Prostate gland (tissue), 2 donors: Measurements from ENCODE around the gene DDI1. TPM values are rescaled to one million over a fixed set of nuclear protein-coding genes. Genes with fewer than 3 reads are reported as not detected.

Source experiments
- DNase-seq: peaks from one replicate; pipeline ENCODE4 v3.0.0-alpha.2; 2019; ENCODE audit warnings: low spot score
- H3K27ac ChIP-seq, 2 donors: fragments of 200-600 bp; sonication (generic); 2 replicates each; pipeline ENCODE4 v1.5.1; 2017 to 2019
- H3K27me3 ChIP-seq: fragments of 200-600 bp; sonication (generic); replicated peaks from 2 replicates; pipeline ENCODE4 v1.5.1; 2019; ENCODE audit not compliant: insufficient read depth
- H3K36me3 ChIP-seq, 2 donors: fragments of 200-600 bp; sonication (generic); 1 replicate in 1 of 2; 2 replicates in 1 of 2; pipeline versions ENCODE4 v1.5.1 to v1.8.1; 2017 to 2019
- H3K4me1 ChIP-seq: fragments of 200-600 bp; sonication (generic); replicated peaks from 2 replicates; pipeline ENCODE4 v1.5.1; 2019
- H3K4me3 ChIP-seq, 2 donors: fragments of 200-600 bp; sonication (generic); 2 replicates each; pipeline ENCODE4 v1.5.1; 2017 to 2019
- H3K9me3 ChIP-seq: fragments of 200-600 bp; sonication (generic); 2 replicates; pipeline ENCODE4 v1.5.1; 2017
- CTCF ChIP-seq, 4 experiments: fragments of 200-600 bp in 2 of 4; fragments of 450-650 bp in 2 of 4; sonication (generic) in 2 of 4; IDR thresholded peaks; 1 replicate in 3 of 4; 2 replicates in 1 of 4; pipeline ENCODE4 v1.5.1; 2016 to 2019; ENCODE audit warnings: antibody characterized with exemption in 4 of 4, mild to moderate bottlenecking in 2 of 4, moderate library complexity in 2 of 4
- POLR2A ChIP-seq: fragments of 450-650 bp; IDR thresholded peaks from one replicate; pipeline ENCODE4 v1.6.1; 2016; ENCODE audit warnings: antibody characterized with exemption, mild to moderate bottlenecking
- POLR2AphosphoS5 ChIP-seq: sonication (generic); formaldehyde crosslinking; IDR thresholded peaks from one replicate; pipeline ENCODE4 v1.6.1; 2017; ENCODE audit warnings: antibody characterized with exemption
- WGBS: methylation state at CpG from one replicate; pipeline ENCODE4 v1.1.5; 2018; 5-methylcytosine and 5-hydroxymethylcytosine counted together
- intact Hi-C: fragments of 100-400 bp; cut with DNase I; formaldehyde crosslinking; loops from one replicate; pipeline ENCODE4 v1.14.2; 2022
- total RNA-seq, 2 donors: library from RNA; depleted of rRNA; stranded (reverse); fragments of >200 nt; gene quantifications; one replicate each; pipeline ENCODE4 v1.1.0, GENCODE V29; 2016

Gene DDI1
- 1 to 10 TPM in 1 of 2 donors, not detected in 1; 2.8 TPM for total RNA-seq

DNA sequence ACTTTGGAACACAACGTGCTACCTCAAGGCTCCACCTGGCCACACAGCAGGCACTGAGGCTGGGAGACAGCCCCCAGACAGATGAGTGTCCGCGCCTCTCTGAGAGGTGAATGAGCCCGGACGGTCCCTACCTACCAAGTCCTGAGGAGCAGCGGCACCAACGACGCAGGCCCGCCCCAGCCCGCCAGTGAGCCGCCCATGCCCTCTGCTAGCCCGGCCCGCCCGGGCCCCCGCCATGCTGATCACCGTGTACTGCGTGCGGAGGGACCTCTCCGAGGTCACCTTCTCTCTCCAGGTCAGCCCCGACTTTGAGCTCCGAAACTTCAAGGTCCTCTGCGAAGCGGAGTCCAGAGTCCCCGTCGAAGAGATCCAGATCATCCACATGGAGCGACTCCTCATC is at the start of gene DDI1:
TSS of gene DDI1 (plus strand) at position 53 of the 400 bp plus-strand sequence. CDS start at position 236, 183 bp downstream.
- H3K36me3 ChIP-seq, result no peaks in the 10 kb centered on the region
- WGBS, result 97% methylated on average over 26 of the region's 26 CpGs
- H3K27ac ChIP-seq, result no peak within 1 kb of the TSS
- H3K9me3 ChIP-seq, result no peaks in the 10 kb centered on the region
- no peaks in the 10 kb centered on the region for H3K4me1 ChIP-seq
- TF ChIP-seq POLR2AphosphoS5 (no peak), CTCF (IDR thresholded peaks at IDR 0.05) (no peak), POLR2A (no peak)
- intact Hi-C loops, result no loop called here
- no peaks in the 10 kb centered on the region for H3K27me3 ChIP-seq
- DNase-seq, result no peak
- H3K4me3 ChIP-seq, result no peak within 1 kb of the TSS

DNA sequence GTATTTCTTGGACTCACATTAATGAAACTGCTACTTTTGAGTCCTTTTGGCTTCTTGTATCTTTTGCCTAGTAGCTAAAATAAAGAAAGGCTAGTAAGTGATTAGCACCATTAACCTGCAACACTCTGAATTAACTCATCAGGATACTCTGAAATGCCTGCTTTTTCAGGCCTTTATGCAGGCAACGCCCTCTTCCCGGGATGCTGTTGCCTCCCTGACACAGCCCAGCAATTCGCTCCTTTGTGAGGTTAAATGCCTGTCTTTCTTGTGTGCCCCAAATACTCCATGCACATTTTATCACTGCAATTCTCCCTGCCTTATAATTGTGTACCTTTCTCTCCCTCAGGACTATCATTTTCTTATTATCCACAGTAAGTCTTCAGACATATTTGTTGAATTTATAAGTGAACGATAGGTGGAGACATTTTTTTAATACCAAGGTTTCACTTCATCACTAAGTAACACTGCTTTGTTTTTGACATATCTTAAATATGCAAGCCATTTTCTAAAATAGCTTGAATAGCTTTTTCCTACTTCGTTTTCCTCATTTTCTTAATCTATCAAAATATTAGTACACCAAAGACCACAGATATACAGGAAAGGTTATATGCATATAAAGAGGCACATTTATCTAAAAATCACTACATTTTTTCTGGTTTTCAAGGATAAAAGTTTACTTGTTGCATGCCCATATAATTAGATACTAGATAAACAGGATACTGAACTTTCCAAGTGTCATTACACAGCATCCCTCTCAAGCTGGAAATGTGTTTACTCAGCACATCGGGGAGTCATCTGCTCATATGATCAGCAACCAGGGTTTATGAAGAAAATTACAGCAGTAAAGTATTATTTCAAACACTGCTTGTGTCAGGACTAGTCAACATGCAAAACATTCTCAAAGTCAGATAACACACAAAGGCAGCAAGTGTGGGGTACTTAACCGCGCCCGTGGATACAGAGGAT is 48.5 kb upstream of the DDI1 start:
- intact Hi-C loops, result no loop called here
- Histone ChIP-seq H3K27me3 (no peaks in the 10 kb centered on the region), H3K27ac (no peak overlapping the region), H3K36me3 (no peaks in the 10 kb centered on the region), H3K4me1 (no peaks in the 10 kb centered on the region), H3K9me3 (no peaks in the 10 kb centered on the region), H3K4me3 (no peak overlapping the region)
- 62% methylated on average over 9 of the region's 9 CpGs for WGBS
- no peak for DNase-seq
- TF ChIP-seq POLR2AphosphoS5 (no peak), POLR2A (no peak), CTCF (IDR thresholded peaks at IDR 0.05) (no peak)

DNA sequence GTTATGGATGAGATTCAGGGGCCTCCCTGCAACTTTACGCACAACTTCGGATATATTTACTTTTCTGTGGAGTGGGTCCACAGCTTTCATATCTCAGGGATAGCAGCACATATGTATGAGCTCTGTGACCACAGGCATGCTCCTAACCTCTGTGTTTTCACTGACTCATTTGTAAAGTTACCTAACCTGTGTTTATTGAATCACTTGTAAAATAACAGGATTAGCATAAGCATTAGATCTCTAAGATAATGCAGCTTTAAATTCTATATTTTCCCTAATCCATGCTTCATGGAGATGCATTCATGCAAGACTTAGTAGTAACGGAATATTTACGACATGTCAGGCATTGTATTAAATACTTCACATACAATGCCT is 47.9 kb upstream of the DDI1 start:
- 55% methylated on average over 4 of the region's 4 CpGs for WGBS
- H3K4me3 ChIP-seq, result no peak overlapping the region
- H3K9me3 ChIP-seq, result no peaks in the 10 kb centered on the region
- no peaks in the 10 kb centered on the region for H3K27me3 ChIP-seq
- no peak overlapping the region for H3K27ac ChIP-seq
- no peak for DNase-seq
- H3K36me3 ChIP-seq, result no peaks in the 10 kb centered on the region
- no peaks in the 10 kb centered on the region for H3K4me1 ChIP-seq
- TF ChIP-seq CTCF (IDR thresholded peaks at IDR 0.05), result no peak
- no peak for TF ChIP-seq POLR2A
- no peak for TF ChIP-seq POLR2AphosphoS5
- intact Hi-C loops, result no loop called here

GRCh38 chr11:103993507-103993906 is 42.9 kb upstream of the DDI1 start:
- no peak overlapping the region for H3K27ac ChIP-seq
- TF ChIP-seq POLR2AphosphoS5, result no peak
- no peak for TF ChIP-seq POLR2A
- no peak for TF ChIP-seq CTCF (IDR thresholded peaks at IDR 0.05)
- no peaks in the 10 kb centered on the region for H3K9me3 ChIP-seq
- H3K27me3 ChIP-seq, result no peaks in the 10 kb centered on the region
- DNase-seq, result no peak
- intact Hi-C loops, result no loop called here
- H3K36me3 ChIP-seq, result no peaks in the 10 kb centered on the region
- H3K4me3 ChIP-seq, result no peak overlapping the region
- no peaks in the 10 kb centered on the region for H3K4me1 ChIP-seq

- Histone ChIP-seq H3K27me3 (no peaks in the 10 kb centered on the region), H3K27ac (no peak overlapping the region), H3K9me3 (no peaks in the 10 kb centered on the region), H3K4me3 (no peak overlapping the region), H3K36me3 (no peaks in the 10 kb centered on the region), H3K4me1 (no peaks in the 10 kb centered on the region)
- intact Hi-C loops, result no loop called here
- no peak for DNase-seq
- TF ChIP-seq CTCF (IDR thresholded peaks at IDR 0.05) (no peak), POLR2A (no peak), POLR2AphosphoS5 (no peak)
- 85% methylated on average over 1 of the region's 1 CpG for WGBS
Observed at GRCh38 chr11:103994094-103994493, 42.3 kb upstream of the DDI1 start.
